Endothelial cell of umbilical vein (primary cell): ENCODE data around the gene KLF2. TPM values are rescaled to one million over a fixed set of nuclear protein-coding genes. Genes with fewer than 3 reads are reported as not detected.

Experiments
- BruUV-seq: library from RNA; stranded (reverse); fragments of 400-500 nt; replicated peaks from 2 replicates; lab custom pipeline; 2021; lab: Mats Ljungman, UMichigan
- CTCF ChIA-PET: fragments of 300-600, 350-600 bp; sonication (Branson Sonifier 250); formaldehyde crosslinking; loops from one replicate; lab custom pipeline; 2021; ENCODE audit warnings: antibody characterized with exemption, inconsistent platforms; lab: Charles Lee
- POLR2A ChIA-PET: fragments of 300-600, 350-600 bp; sonication (Branson Sonifier 250); formaldehyde crosslinking; loops from one replicate; lab custom pipeline; 2021; ENCODE audit warnings: antibody characterized with exemption, inconsistent platforms; lab: Charles Lee
- DNase-seq: peaks from one replicate; pipeline ENCODE4 v3.0.0-alpha.2; 2011; ENCODE audit warnings: low read depth, low spot score
- FAIRE-seq: peaks from 2 replicates; lab custom pipeline; 2011; peaks lifted over from hg19 to GRCh38; lab: Jason Lieb, UNC
- H2AFZ ChIP-seq: 2 replicates; pipeline ENCODE4 v1.6.0; 2012; ENCODE audit warnings: low read depth, low read length, control low read depth, inconsistent platforms
- H3K27ac ChIP-seq: 2 replicates; pipeline ENCODE4 v1.5.1; 2011; ENCODE audit warnings: low read depth, mild to moderate bottlenecking, control low read depth, low read length, moderate library complexity; ENCODE audit not compliant: insufficient read depth
- H3K27me3 ChIP-seq, 2 experiments: 2 replicates each; pipeline versions ENCODE4 v1.6.0 to v1.6.1; 2011; ENCODE audit warnings: low read length in 2 of 2, mixed read lengths in 1 of 2; ENCODE audit not compliant: control insufficient read depth in 2 of 2, insufficient read depth in 2 of 2
- H3K36me3 ChIP-seq, 2 experiments: 2 replicates in 1 of 2; 3 replicates in 1 of 2; pipeline ENCODE4 v1.5.1; 2011; ENCODE audit warnings: low read length in 2 of 2, mild to moderate bottlenecking in 1 of 2, moderate library complexity in 1 of 2; ENCODE audit not compliant: control insufficient read depth in 2 of 2, insufficient read depth in 2 of 2; ENCODE audit errors: extremely low read depth in 1 of 2
- H3K4me1 ChIP-seq: 3 replicates; pipeline ENCODE4 v1.5.1; 2011; ENCODE audit warnings: mild to moderate bottlenecking, low read length; ENCODE audit not compliant: control insufficient read depth, insufficient read depth; ENCODE audit errors: extremely low read depth
- H3K4me2 ChIP-seq: 2 replicates; pipeline ENCODE4 v1.6.1; 2011; ENCODE audit warnings: low read length, control low read depth, mixed read lengths; ENCODE audit not compliant: insufficient read depth
- H3K4me3 ChIP-seq, 3 experiments: fragments of 200-600 bp in 1 of 3; sonication (generic), shearing (Covaris generic) in 1 of 3; replicated peaks in 1 of 3; 2 replicates each; pipeline ENCODE4 v1.5.1; 2011 to 2016; ENCODE audit warnings: control low read depth in 3 of 3, low read length in 3 of 3, mild to moderate bottlenecking in 2 of 3, inconsistent platforms in 1 of 3, low read depth in 1 of 3, moderate library complexity in 1 of 3; ENCODE audit not compliant: insufficient read depth in 1 of 3
- H3K79me2 ChIP-seq: 2 replicates; pipeline ENCODE4 v1.6.0; 2012; ENCODE audit warnings: low read length, inconsistent platforms; ENCODE audit not compliant: control insufficient read depth, insufficient read depth
- H3K9ac ChIP-seq: replicated peaks from 2 replicates; pipeline ENCODE3; 2011; ENCODE audit warnings: low read length, control low read depth; ENCODE audit not compliant: insufficient read depth; ENCODE audit errors: extremely low read depth
- H3K9me1 ChIP-seq: replicated peaks from 3 replicates; pipeline ENCODE4 v1.6.0; 2011; ENCODE audit warnings: mild to moderate bottlenecking, low read length; ENCODE audit not compliant: control insufficient read depth, insufficient read depth; ENCODE audit errors: extremely low read depth
- H3K9me3 ChIP-seq: replicated peaks from 2 replicates; pipeline ENCODE4 v1.5.1; 2012; ENCODE audit warnings: low read length, inconsistent platforms; ENCODE audit not compliant: control insufficient read depth, insufficient read depth
- H4K20me1 ChIP-seq: replicated peaks from 2 replicates; pipeline ENCODE3; 2011; ENCODE audit warnings: mild to moderate bottlenecking, low read length; ENCODE audit not compliant: control insufficient read depth, insufficient read depth; ENCODE audit errors: extremely low read depth
- CTCF ChIP-seq, 2 donors: IDR thresholded peaks; 1 replicate in 1 of 2; 2 replicates in 1 of 2; pipeline ENCODE4 v1.5.1; 2011; ENCODE audit warnings: low read length in 2 of 2, mild to moderate bottlenecking in 2 of 2, moderate library complexity in 2 of 2, control low read depth in 1 of 2, inconsistent platforms in 1 of 2, low read depth in 1 of 2; ENCODE audit not compliant: insufficient read depth in 1 of 2; ENCODE audit errors: extremely low read depth in 1 of 2
- EZH2 ChIP-seq: IDR thresholded peaks from 2 replicates; pipeline ENCODE4 v1.6.1; 2012; ENCODE audit warnings: borderline replicate concordance, low read depth, mild to moderate bottlenecking, moderate library complexity, low read length, inconsistent platforms; ENCODE audit not compliant: severe bottlenecking
- FOS ChIP-seq: IDR thresholded peaks from 2 replicates; pipeline ENCODE4 v1.6.1; 2011; ENCODE audit warnings: mild to moderate bottlenecking, low read length, moderate library complexity, borderline replicate concordance; ENCODE audit not compliant: insufficient read depth
- GATA2 ChIP-seq: IDR thresholded peaks from 2 replicates; pipeline ENCODE4 v1.7.0; 2011; ENCODE audit warnings: low read depth, mild to moderate bottlenecking, moderate library complexity, mixed read lengths, low read length; ENCODE audit not compliant: insufficient read length, insufficient read depth
- JUN ChIP-seq: IDR thresholded peaks from 2 replicates; pipeline ENCODE4 v1.6.1; 2011; ENCODE audit warnings: borderline replicate concordance, low read depth; ENCODE audit not compliant: insufficient read length, insufficient read depth
- MYC ChIP-seq: IDR thresholded peaks from one replicate; pipeline ENCODE4 v1.6.1; 2011; ENCODE audit warnings: mild to moderate bottlenecking, low read depth, low read length
- POLR2A ChIP-seq: IDR thresholded peaks from 2 replicates; pipeline ENCODE4 v1.6.1; 2012; ENCODE audit warnings: low read depth, mild to moderate bottlenecking, control low read depth, low read length
- POLR2AphosphoS5 ChIP-seq: IDR thresholded peaks from 2 replicates; pipeline ENCODE4 v1.6.1; 2012; ENCODE audit warnings: low read depth, mild to moderate bottlenecking, control low read depth, low read length, moderate library complexity; ENCODE audit not compliant: insufficient read depth
- dilution Hi-C: fragments of 300-500 bp; cut with MboI; formaldehyde crosslinking; loops from one replicate; pipeline ENCODE4 v1.15.0; 2019; ENCODE audit warnings: low sequenced_read_pairs; ENCODE audit not compliant: extremely low pct_ligation_motif_present
- intact Hi-C: fragments of 100-400 bp; cut with micrococcal nuclease; formaldehyde crosslinking; loops from one replicate; pipeline ENCODE4 v1.10.0; 2022
- polyA plus RNA-seq, 4 experiments: library from polyadenylated mRNA; depleted of rRNA in 3 of 4; stranded (reverse) in 3 of 4; unstranded in 1 of 4; fragments of >200 nt; gene quantifications; 2 replicates each; pipeline versions ENCODE4 v1.2.1 to v1.2.3, GENCODE V29; 2011 to 2012; ENCODE audit warnings: missing spikeins in 1 of 4
- total RNA-seq: library from RNA; stranded (reverse); gene quantifications from 2 replicates; pipeline ENCODE4 v1.2.3, GENCODE V29; 2021
- TF ChIP-seq, protein P1 (sequence below): IDR thresholded peaks from 2 replicates; pipeline ENCODE4 v1.6.1; 2011; ENCODE audit not compliant: insufficient read depth, insufficient read length

The KLF2 gene
- total and polyA plus RNA-seq, 2 donors (not counting 3 experiments of a cell fraction or from before 2014, with no cell fraction given): 23.4 to 30.3 TPM

GRCh38 chr19:16376241-16376640 lies 51.6 kb downstream of the KLF2 start:
- no peak for FAIRE-seq
- CTCF ChIA-PET: interaction anchor here (1.1 to 2.3 kb wide), 12 partner anchors 9 to 191 kb away, joined by 3 to 21 read pairs (median 4); partner anchors contain the start of gene FAM32A
- TF ChIP-seq JUN: no peak
- no peak for TF ChIP-seq GATA2
- TF ChIP-seq EZH2: no peak
- no peak for TF ChIP-seq MYC
- TF ChIP-seq CTCF (IDR thresholded peaks at IDR 0.05; ENCODE audit: extremely low read depth in 1 of 2, insufficient read depth in 1 of 2, low read depth in 1 of 2, low read length in 2 of 2): no peak
- no peak for TF ChIP-seq POLR2AphosphoS5
- TF ChIP-seq POLR2A: no peak
- TF ChIP-seq, protein P1, sequence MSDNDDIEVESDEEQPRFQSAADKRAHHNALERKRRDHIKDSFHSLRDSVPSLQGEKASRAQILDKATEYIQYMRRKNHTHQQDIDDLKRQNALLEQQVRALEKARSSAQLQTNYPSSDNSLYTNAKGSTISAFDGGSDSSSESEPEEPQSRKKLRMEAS: no peak
- no peak for TF ChIP-seq FOS

More at GRCh38 chr19:16376241-16376640, 51.6 kb downstream of the KLF2 start:
- H3K4me1 ChIP-seq: peaks cover 13% of the 10 kb centered on the region
- H4K20me1 ChIP-seq: no peaks in the 10 kb centered on the region
- no peaks in the 10 kb centered on the region for H3K27me3 ChIP-seq
- no peak overlapping the region for H3K4me3 ChIP-seq
- intact Hi-C loops (no loop called here), dilution Hi-C loops (no loop called here)
- no peaks in the 10 kb centered on the region for H3K9me1 ChIP-seq
- no peaks in the 10 kb centered on the region for H3K79me2 ChIP-seq
- DNase-seq: no peak
- POLR2A ChIA-PET: interaction anchor here (0.6 to 1.3 kb wide), 3 partner anchors 38 to 171 kb away, joined by 4 to 5 read pairs (median 4); no protein-coding TSS in a partner anchor
- no peaks in the 10 kb centered on the region for H3K9me3 ChIP-seq
- H2AFZ ChIP-seq: no peak overlapping the region
- BruUV-seq: no TSS peak
- H3K27ac ChIP-seq: no peak overlapping the region
- no peak overlapping the region for H3K4me2 ChIP-seq
- H3K36me3 ChIP-seq: peaks cover 3 to 7% of the 10 kb centered on the region in 2 experiments
- no peak overlapping the region for H3K9ac ChIP-seq
